Measurements from ENCODE around the gene TECRL. TPM values are rescaled to one million over a fixed set of nuclear protein-coding genes. Genes with fewer than 3 reads are reported as not detected.

TECRL gene
- total RNA-seq, 1 experiment from 2014 or later, result not detected

DNA sequence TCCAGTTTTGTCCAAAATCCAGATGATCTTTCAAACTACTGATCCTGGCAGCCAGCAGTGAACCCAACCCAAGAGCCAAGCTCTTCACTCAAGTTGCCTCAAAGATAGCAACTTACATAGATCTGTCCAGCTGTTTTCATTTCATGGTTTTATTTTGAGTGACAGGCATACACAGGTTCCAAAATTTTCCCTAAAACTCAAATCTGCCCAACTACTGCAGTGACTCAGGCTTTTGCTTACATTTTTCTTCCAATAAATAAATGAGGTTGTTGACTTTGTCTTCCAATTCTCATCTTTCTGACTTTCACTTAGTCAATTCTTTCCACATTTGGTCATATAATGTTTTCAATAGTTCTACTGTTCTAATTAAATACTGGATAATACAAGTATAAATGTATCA is 158.8 kb downstream of the TECRL start:
- Histone ChIP-seq H3K9me2 (ENCODE audit: insufficient read depth) (no peaks in the 10 kb centered on the region), H3K9me3 (ENCODE audit: control insufficient read depth in 1 of 2, insufficient read depth in 1 of 2, low read depth in 1 of 2, low read length in 2 of 2) (peaks cover 0 to 26% of the 10 kb centered on the region in 2 experiments; a peak in 2 of 4 replicates), H3K4me3 (replicated peaks in 1 of 2; ENCODE audit: low read depth in 1 of 2, low read length in 2 of 2) (no peak overlapping the region), H3K79me2 (ENCODE audit: insufficient read depth, low read length) (no peaks in the 10 kb centered on the region), H2AFZ (ENCODE audit: low read depth, low read length, poor library complexity, severe bottlenecking) (no peak overlapping the region), H3K9ac (ENCODE audit: low read length) (no peak overlapping the region), H3K36me3 (ENCODE audit: control insufficient read depth in 1 of 2, insufficient read depth in 2 of 2, low read length in 2 of 2) (no peaks in the 10 kb centered on the region), H4K20me1 (ENCODE audit: insufficient read depth) (no peaks in the 10 kb centered on the region), H3K4me2 (ENCODE audit: low read length) (no peak overlapping the region), H3K27ac (ENCODE audit: low read depth, low read length) (no peak overlapping the region), H3K27me3 (ENCODE audit: insufficient read depth, low read length) (no peaks in the 10 kb centered on the region), H3K4me1 (ENCODE audit: control insufficient read depth in 1 of 2, insufficient read depth in 2 of 2, low read length in 2 of 2) (no peaks in the 10 kb centered on the region)
- RAD21 ChIA-PET (ENCODE audit: low non-redundant PET in 1 of 2, low total read pairs in 2 of 2, uncharacterized antibody in 2 of 2, unreplicated experiment in 2 of 2), result no interaction called here
- intact Hi-C loops (cut with micrococcal nuclease), result no loop called here
- TF ChIP-seq CEBPB (IDR thresholded peaks at IDR 0.05; ENCODE audit: low read depth) (no peak), ZFX (IDR thresholded peaks at IDR 0.05) (no peak), POLR2A (IDR thresholded peaks at IDR 0.05; ENCODE audit: borderline replicate concordance, extremely low read depth, insufficient read depth, insufficient read length) (no peak), EZH2 (IDR thresholded peaks at IDR 0.05) (no peak), ZNF274 (IDR thresholded peaks at IDR 0.05; ENCODE audit: low read depth, low read length) (no peak), YY1 (IDR thresholded peaks at IDR 0.05; ENCODE audit: extremely low read depth, insufficient replicate concordance, low read depth, low read length) (no peak), FOSL1 (IDR thresholded peaks at IDR 0.05; ENCODE audit: low read depth) (no peak), JUND (IDR thresholded peaks at IDR 0.05) (no peak), EGR1 (IDR thresholded peaks at IDR 0.05; ENCODE audit: low read depth) (no peak), CBX3 (IDR thresholded peaks at IDR 0.05; ENCODE audit: low read depth) (no peak), POLR2AphosphoS5 (IDR thresholded peaks at IDR 0.05; ENCODE audit: low read depth, low read length) (no peak), SRF (IDR thresholded peaks at IDR 0.05; ENCODE audit: low read depth) (no peak), SP1 (IDR thresholded peaks at IDR 0.05; ENCODE audit: low read depth) (no peak), SIN3A (IDR thresholded peaks at IDR 0.05; ENCODE audit: low read depth) (no peak)
- TF ChIP-seq, protein P1, sequence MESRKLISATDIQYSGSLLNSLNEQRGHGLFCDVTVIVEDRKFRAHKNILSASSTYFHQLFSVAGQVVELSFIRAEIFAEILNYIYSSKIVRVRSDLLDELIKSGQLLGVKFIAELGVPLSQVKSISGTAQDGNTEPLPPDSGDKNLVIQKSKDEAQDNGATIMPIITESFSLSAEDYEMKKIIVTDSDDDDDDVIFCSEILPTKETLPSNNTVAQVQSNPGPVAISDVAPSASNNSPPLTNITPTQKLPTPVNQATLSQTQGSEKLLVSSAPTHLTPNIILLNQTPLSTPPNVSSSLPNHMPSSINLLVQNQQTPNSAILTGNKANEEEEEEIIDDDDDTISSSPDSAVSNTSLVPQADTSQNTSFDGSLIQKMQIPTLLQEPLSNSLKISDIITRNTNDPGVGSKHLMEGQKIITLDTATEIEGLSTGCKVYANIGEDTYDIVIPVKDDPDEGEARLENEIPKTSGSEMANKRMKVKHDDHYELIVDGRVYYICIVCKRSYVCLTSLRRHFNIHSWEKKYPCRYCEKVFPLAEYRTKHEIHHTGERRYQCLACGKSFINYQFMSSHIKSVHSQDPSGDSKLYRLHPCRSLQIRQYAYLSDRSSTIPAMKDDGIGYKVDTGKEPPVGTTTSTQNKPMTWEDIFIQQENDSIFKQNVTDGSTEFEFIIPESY (IDR thresholded peaks at IDR 0.05; ENCODE audit: extremely low read depth, insufficient replicate concordance, low read length), result no peak
- TF ChIP-seq, protein P2, sequence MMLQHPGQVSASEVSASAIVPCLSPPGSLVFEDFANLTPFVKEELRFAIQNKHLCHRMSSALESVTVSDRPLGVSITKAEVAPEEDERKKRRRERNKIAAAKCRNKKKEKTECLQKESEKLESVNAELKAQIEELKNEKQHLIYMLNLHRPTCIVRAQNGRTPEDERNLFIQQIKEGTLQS (IDR thresholded peaks at IDR 0.05), result no peak
- TF ChIP-seq, protein P3, sequence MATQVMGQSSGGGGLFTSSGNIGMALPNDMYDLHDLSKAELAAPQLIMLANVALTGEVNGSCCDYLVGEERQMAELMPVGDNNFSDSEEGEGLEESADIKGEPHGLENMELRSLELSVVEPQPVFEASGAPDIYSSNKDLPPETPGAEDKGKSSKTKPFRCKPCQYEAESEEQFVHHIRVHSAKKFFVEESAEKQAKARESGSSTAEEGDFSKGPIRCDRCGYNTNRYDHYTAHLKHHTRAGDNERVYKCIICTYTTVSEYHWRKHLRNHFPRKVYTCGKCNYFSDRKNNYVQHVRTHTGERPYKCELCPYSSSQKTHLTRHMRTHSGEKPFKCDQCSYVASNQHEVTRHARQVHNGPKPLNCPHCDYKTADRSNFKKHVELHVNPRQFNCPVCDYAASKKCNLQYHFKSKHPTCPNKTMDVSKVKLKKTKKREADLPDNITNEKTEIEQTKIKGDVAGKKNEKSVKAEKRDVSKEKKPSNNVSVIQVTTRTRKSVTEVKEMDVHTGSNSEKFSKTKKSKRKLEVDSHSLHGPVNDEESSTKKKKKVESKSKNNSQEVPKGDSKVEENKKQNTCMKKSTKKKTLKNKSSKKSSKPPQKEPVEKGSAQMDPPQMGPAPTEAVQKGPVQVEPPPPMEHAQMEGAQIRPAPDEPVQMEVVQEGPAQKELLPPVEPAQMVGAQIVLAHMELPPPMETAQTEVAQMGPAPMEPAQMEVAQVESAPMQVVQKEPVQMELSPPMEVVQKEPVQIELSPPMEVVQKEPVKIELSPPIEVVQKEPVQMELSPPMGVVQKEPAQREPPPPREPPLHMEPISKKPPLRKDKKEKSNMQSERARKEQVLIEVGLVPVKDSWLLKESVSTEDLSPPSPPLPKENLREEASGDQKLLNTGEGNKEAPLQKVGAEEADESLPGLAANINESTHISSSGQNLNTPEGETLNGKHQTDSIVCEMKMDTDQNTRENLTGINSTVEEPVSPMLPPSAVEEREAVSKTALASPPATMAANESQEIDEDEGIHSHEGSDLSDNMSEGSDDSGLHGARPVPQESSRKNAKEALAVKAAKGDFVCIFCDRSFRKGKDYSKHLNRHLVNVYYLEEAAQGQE (IDR thresholded peaks at IDR 0.05; ENCODE audit: low read depth), result no peak
- TF ChIP-seq, protein P4, sequence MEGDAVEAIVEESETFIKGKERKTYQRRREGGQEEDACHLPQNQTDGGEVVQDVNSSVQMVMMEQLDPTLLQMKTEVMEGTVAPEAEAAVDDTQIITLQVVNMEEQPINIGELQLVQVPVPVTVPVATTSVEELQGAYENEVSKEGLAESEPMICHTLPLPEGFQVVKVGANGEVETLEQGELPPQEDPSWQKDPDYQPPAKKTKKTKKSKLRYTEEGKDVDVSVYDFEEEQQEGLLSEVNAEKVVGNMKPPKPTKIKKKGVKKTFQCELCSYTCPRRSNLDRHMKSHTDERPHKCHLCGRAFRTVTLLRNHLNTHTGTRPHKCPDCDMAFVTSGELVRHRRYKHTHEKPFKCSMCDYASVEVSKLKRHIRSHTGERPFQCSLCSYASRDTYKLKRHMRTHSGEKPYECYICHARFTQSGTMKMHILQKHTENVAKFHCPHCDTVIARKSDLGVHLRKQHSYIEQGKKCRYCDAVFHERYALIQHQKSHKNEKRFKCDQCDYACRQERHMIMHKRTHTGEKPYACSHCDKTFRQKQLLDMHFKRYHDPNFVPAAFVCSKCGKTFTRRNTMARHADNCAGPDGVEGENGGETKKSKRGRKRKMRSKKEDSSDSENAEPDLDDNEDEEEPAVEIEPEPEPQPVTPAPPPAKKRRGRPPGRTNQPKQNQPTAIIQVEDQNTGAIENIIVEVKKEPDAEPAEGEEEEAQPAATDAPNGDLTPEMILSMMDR (IDR thresholded peaks at IDR 0.05 in 2 of 3, conservative IDR thresholded peaks at IDR 0.05 in 1 of 3; ENCODE audit: borderline replicate concordance in 1 of 3, insufficient read depth in 1 of 3, low read depth in 2 of 3, low read length in 2 of 3), result no peak
- TF ChIP-seq, protein P5, sequence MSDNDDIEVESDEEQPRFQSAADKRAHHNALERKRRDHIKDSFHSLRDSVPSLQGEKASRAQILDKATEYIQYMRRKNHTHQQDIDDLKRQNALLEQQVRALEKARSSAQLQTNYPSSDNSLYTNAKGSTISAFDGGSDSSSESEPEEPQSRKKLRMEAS (IDR thresholded peaks at IDR 0.05), result no peak
- POLR2A ChIA-PET, result no interaction called here
- ATAC-seq (no peak), DNase-seq (ENCODE audit: low read depth, low spot score) (no peak)
- CTCF ChIA-PET, result no interaction called here
- no TSS peak for BruUV-seq (replicated peaks)

Data from HCT116 (cell line).